NCI-H82 (cell line): ENCODE results near the gene DAAM1.
A peak's percentile ranks its signal among the peaks of the same experiment; 100 is the strongest.

Source experiments
- DNase-seq: peaks from one replicate; lab custom pipeline; 2025; lab: John Stamatoyannopoulos, UW

Gene DAAM1

GRCh38 chr14:59362513-59362912 is 174.0 kb downstream of the DAAM1 start:
- no peak for DNase-seq

GRCh38 chr14:59363531-59364226 is 175.2 kb downstream of the DAAM1 start:
- DNase-seq = no peak

- no peak for DNase-seq
Observed at GRCh38 chr14:59370158-59370742, 181.8 kb downstream of the DAAM1 start.

DNA sequence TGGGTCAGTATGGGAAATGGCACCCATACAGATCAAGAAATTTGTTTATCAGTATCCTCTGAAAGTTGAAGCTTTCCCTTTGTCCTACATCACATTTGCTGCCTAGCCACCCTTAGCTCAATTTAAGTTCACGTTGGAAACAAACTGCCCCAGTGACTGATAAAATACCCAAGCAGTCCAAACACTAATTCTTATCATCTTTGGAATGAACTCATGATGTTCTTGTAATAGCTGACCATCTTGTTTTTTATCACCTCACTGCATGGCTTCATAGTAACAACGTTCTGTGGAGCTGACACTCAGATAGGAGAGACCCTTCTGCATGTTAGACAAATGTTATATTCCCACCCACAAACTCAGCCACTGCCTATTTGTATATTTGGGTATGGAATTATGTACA is 183.3 kb downstream of the DAAM1 start:
- DNase-seq = no peak

GRCh38 chr14:59374048-59374447 is 185.6 kb downstream of the DAAM1 start:
- DNase-seq = no peak

DNA sequence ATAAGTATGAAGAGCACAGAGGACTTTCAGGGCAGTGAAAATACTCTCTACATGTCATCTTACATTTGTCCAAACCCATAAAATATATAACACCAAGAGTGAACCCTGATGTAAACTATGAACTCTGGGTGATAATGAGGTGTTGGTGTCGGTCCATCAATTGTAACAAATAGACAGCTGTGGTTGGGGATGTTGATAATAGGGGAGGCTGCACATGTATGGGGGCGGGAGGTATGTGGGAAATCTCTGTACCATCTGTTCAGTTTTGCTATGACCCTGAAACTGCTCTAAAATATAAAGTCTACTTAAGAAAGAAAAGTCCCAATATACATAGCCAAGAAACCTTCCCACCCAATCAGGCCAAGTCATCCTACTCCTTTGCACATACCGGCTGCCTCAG is 188.2 kb downstream of the DAAM1 start:
- no peak for DNase-seq

DNA sequence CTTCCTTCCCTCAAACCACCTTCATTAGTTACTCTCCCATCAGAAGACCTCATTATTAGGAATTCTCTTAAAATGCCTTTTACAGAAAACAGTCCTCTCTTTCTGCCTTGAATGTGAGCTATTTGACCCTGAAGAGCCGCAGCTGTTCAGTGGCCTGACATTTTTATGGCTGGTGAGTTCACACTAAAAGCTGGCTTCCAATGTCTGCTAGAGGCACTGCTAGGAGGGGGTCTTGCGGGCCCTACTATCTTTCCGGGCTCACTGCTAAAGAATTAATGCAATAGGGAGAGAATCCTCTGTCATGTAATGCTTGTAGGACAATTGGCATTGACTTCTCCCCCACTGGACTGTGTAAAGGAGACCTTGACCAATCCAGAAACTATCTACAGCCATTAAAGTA is 189.0 kb downstream of the DAAM1 start:
- DNase-seq = no peak

GRCh38 chr14:59377991-59378601 is 189.6 kb downstream of the DAAM1 start:
- no peak for DNase-seq

DNA sequence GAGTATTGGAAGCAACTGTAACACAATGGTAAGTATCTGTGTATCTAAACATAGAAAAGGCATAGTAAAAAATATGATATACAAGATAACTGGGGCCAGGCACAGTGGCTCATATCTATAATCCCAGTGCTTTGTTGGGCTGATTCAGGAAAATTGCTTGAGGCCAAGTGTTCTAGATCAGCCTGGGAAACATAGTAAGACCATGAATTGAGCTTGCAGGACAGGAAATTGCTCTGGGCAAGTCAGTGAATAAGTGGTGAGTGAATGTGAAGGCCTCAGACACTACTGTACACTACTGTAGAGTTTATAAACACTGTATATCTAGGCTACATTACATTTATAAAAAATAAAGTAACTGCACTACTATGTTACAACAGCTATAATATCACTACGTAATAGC is 201.5 kb downstream of the DAAM1 start:
- no peak for DNase-seq

GRCh38 chr14:59391388-59391787 is 202.9 kb downstream of the DAAM1 start:
- no peak for DNase-seq

- DNase-seq = no peak
Observed at GRCh38 chr14:59394268-59394667, 205.8 kb downstream of the DAAM1 start.

GRCh38 chr14:59395672-59396071 is 207.2 kb downstream of the DAAM1 start:
- no peak for DNase-seq

DNA sequence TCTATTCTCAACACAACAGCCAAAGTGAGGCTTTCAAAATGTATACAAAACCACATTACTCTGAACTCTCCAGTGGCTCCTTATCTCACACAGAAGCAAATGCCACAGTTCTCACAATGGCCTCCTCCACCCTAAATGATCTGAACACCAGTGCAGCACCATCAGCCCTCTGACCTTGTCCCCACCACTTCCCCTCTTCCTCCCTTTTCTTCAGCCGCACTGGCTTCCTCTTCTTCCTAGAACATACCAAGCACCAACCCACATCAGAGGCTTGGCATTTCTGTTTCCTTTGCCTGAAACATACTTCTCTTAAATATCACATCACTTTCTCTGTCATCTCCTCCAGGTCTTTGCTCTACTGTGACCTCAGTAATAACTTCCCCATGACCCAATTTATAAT is 210.4 kb downstream of the DAAM1 start:
- no peak for DNase-seq

GRCh38 chr14:59406454-59407245 is 218.2 kb downstream of the DAAM1 start:
- no peak for DNase-seq

GRCh38 chr14:59407246-59408010 is 219.0 kb downstream of the DAAM1 start:
- DNase-seq = no peak

DNA sequence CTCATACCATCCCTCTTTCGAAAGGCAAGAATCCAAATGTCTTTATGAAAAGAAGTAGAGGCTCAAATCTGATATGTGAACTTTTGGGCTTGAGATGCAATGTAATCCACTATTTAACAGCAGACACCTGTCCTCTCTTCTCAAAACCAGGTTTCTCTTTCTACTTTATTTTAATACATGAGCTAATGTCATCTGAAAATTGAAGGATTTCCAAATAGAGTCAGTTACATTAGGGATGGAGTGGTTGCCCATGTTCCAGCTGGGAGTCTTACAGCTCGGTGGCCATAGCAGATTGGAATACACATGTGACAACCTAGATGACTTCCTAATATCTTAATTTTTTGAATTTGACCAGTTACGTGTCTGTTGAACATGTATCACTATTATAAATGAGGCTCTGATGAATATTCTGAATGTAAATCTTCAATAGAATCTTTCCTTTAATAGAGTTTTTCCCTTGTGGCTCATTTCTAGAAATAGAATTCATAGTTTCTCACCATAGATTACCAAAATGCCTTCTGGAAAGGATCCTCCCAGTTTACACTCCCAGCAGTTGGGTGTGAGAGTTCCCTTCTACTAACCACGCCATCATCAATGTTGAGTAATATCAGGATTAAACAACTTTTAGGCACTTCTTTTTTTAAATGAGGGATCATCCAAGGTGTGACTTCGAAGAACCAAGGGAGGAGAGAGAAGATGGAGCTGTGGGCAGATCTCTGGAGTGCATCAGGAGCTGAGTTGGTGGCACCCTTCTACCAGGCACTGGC is 227.6 kb downstream of the DAAM1 start:
- DNase-seq = no peak

DNA sequence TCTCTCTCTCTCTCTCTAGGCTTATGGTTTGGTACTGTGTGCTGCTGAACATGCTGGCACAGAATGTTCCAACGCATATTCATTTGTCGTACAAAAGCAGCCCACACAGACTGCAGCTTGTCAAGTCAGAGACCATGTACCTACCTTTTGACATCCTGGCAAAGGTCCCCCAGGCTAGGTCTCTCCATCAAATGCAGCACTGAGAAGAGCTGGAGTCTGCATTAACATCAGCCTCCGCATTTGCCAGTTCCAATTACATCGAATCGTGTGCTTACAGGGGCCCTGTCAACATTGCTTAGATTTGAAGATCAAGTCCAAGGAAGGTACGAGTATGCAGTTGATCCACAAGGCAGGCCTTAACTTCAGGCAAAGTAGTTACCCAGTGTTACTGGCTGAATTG is 228.8 kb downstream of the DAAM1 start:
- peak; percentile 57 for DNase-seq

DNA sequence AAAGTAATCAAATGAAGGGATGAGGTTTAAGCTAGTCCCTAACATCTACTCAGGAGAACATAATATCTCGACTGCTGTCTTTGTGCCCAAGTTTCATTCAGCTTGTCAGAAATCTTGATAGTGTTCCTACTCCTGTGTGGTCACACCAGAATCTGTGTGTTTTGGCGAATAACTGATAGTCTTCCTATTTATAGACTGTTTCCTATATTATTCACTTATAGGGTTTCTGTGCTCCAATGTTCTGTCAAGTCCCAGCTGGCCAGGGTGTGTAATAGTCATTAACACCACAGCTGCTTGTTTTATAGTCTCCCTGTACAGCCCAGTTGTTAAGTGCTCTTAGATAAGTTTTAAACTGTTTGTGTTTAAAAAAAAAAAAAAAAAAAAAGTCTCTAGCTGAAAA is 230.8 kb downstream of the DAAM1 start:
- no peak for DNase-seq
